H1 (cell line): Measurements from ENCODE around the gene VPS37C. TPM values are rescaled to one million over a fixed set of nuclear protein-coding genes. Genes with fewer than 3 reads are reported as not detected.

Experiments
- BCL11A ChIP-seq, 2 experiments: IDR thresholded peaks; one replicate each; pipeline ENCODE4 v1.6.1; 2011; ENCODE audit warnings: low read depth in 2 of 2, low read length in 2 of 2, mild to moderate bottlenecking in 2 of 2
- KDM5A ChIP-seq: fragments of 200-600 bp; IDR thresholded peaks from 2 replicates; pipeline ENCODE4 v1.7.1; 2012; ENCODE audit warnings: mild to moderate bottlenecking, low read length, inconsistent platforms, mixed read lengths
- MAX ChIP-seq: IDR thresholded peaks from 2 replicates; pipeline ENCODE4 v1.6.1; 2012; ENCODE audit warnings: inconsistent platforms
- RNF2 ChIP-seq: fragments of 200-900, 300-1000 bp; sonication (generic); IDR thresholded peaks from 2 replicates; pipeline ENCODE4 v1.7.1; 2016; ENCODE audit warnings: borderline replicate concordance, low read depth, mild to moderate bottlenecking, antibody characterized with exemption, low read length; ENCODE audit not compliant: poor library complexity, severe bottlenecking; ENCODE audit errors: missing control alignments
- SAP30 ChIP-seq: fragments of 300-600 bp; sonication (generic); IDR thresholded peaks from 2 replicates; pipeline ENCODE4 v1.7.1; 2012; ENCODE audit warnings: low read length, moderate library complexity, mild to moderate bottlenecking, inconsistent platforms; ENCODE audit not compliant: insufficient read depth, insufficient replicate concordance
- SP2 ChIP-seq: IDR thresholded peaks from 2 replicates; pipeline ENCODE4 v1.6.1; 2012; ENCODE audit warnings: mild to moderate bottlenecking, low read length, inconsistent platforms
- TCF12 ChIP-seq: IDR thresholded peaks from 2 replicates; pipeline ENCODE4 v1.6.1; 2011; ENCODE audit warnings: low read depth, mild to moderate bottlenecking, low read length
- polyA plus RNA-seq, 7 experiments: library from polyadenylated mRNA; depleted of rRNA in 3 of 7; stranded (reverse) in 5 of 7; unstranded in 2 of 7; fragments of >200 nt in 5 of 7; fragments of 200-250 nt in 2 of 7; gene quantifications; 1 replicate in 5 of 7; 2 replicates in 1 of 7; 4 replicates in 1 of 7; pipeline versions ENCODE4 v1.2.1 to v1.2.3, GENCODE V29; 2011 to 2013; ENCODE audit warnings: missing spikeins in 2 of 7, mixed read lengths in 2 of 7
- total RNA-seq: library from RNA; stranded (reverse); fragmentation: NEBNext Ultra II Directional; extraction: Animal tissue kit (Norgen Biotek cat#: 25700); gene quantifications from 2 replicates; pipeline ENCODE4 v1.2.1, GENCODE V29; 2021

The VPS37C gene
- total and polyA plus RNA-seq, 2 of the 8 experiments (the other 6 are each of a cell fraction or from before 2014, with no cell fraction given), result 12.9 to 21.0 TPM

- TF ChIP-seq SP2 (no peak), TCF12 (no peak), SAP30 (no peak), BCL11A (IDR thresholded peaks at IDR 0.05; ENCODE audit: low read depth in 2 of 2, low read length in 2 of 2) (no peak), KDM5A (no peak), MAX (no peak), RNF2 (no peak)
Observed at GRCh38 chr11:61090521-61090920, 70.7 kb downstream of the VPS37C start (continued).
